ENCODE data around the gene ADARB2. TPM values are rescaled to one million over a fixed set of nuclear protein-coding genes. Genes with fewer than 3 reads are reported as not detected.

ADARB2 gene
- total and polyA plus RNA-seq, 10 of the 15 experiments (the other 5 are each of a cell fraction or from before 2014, with no cell fraction given) = 0.02 to 4.1 (median 0.76) TPM

- no TSS peak for BruUV-seq (replicated peaks)
- H3K4me3 ChIP-seq = no peak overlapping the region
- ChIA-PET RAD21 (ENCODE audit: unreplicated experiment) (interaction anchor here (1.2 to 4.5 kb wide), 4 partner anchors 14 to 40 kb away, joined by 4 to 45 read pairs (median 6); partner anchors contain the start of gene ADARB2), POLR2A (no interaction called here), CTCF (interaction anchor here (0.8 to 4.8 kb wide), 6 partner anchors 14 to 328 kb away, joined by 3 to 54 read pairs (median 4); partner anchors contain the start of gene ADARB2), SMC1A (ENCODE audit: uncharacterized antibody, unreplicated experiment) (interaction anchor here (1.0 to 3.0 kb wide), 9 partner anchors 13 to 330 kb away, joined by 3 to 21 read pairs (median 4); no protein-coding TSS in a partner anchor)
- intact Hi-C loops (cut with micrococcal nuclease; ENCODE audit: unreplicated experiment) (loop anchor here (10.0 kb wide), 1 partner anchor 1293 kb away; no protein-coding TSS in a partner anchor), in situ Hi-C loops (cut with MboI) (no loop called here)
- no peak for ATAC-seq
- H3K79me2 ChIP-seq (ENCODE audit: control insufficient read depth, insufficient read depth, low read length) = no peaks in the 10 kb centered on the region
- no peak overlapping the region for H3K27ac ChIP-seq (ENCODE audit: control insufficient read depth, insufficient read depth)
- no peak for FAIRE-seq
- no peaks in the 10 kb centered on the region for H3K36me3 ChIP-seq (ENCODE audit: control insufficient read depth in 2 of 2, insufficient read depth in 2 of 2, low read length in 1 of 2)
- H4K20me1 ChIP-seq (ENCODE audit: control insufficient read depth, insufficient read depth) = no peaks in the 10 kb centered on the region
- H3K9me3 ChIP-seq (replicated peaks; ENCODE audit: control insufficient read depth, insufficient read depth, low read length) = peaks cover 5% of the 10 kb centered on the region
- DNase-seq (ENCODE audit: low read depth, low spot score) = no peak
- peaks cover 0 to 4% of the 10 kb centered on the region in 2 experiments; a peak in 2 of 4 replicates for H3K27me3 ChIP-seq (replicated peaks in 1 of 2; ENCODE audit: control insufficient read depth in 2 of 2, insufficient read depth in 2 of 2, low read length in 1 of 2)
- no peak overlapping the region for H2AFZ ChIP-seq (ENCODE audit: control insufficient read depth, low read depth, low read length)
- no peak overlapping the region for H3K9ac ChIP-seq (ENCODE audit: control insufficient read depth, insufficient read depth, low read length)
- TF ChIP-seq REST (IDR thresholded peaks at IDR 0.05; ENCODE audit: low read depth, low read length) = no peak
- TF ChIP-seq YY1 (IDR thresholded peaks at IDR 0.05; ENCODE audit: low read depth, low read length) = no peak
- no peak for TF ChIP-seq ZNF592 (IDR thresholded peaks at IDR 0.05)
- no peak for TF ChIP-seq ZBTB33 (IDR thresholded peaks at IDR 0.05)
- no peak for TF ChIP-seq NRF1 (conservative IDR thresholded peaks at IDR 0.05; ENCODE audit: low read depth, low read length)
- no peak for TF ChIP-seq ZNF217 (IDR thresholded peaks at IDR 0.05)
- no peak for TF ChIP-seq HCFC1 (IDR thresholded peaks at IDR 0.05; ENCODE audit: low read length)
- TF ChIP-seq MEF2B (IDR thresholded peaks at IDR 0.05; ENCODE audit: partially characterized antibody, poor library complexity, severe bottlenecking) = no peak
- no peak for TF ChIP-seq TBL1XR1 (IDR thresholded peaks at IDR 0.05; ENCODE audit: low read depth, low read length)
- no peak for TF ChIP-seq PRDM15 (CRISPR knock-in tag; IDR thresholded peaks at IDR 0.05)
- H3K4me2 ChIP-seq (ENCODE audit: control insufficient read depth, insufficient read depth) = no peak overlapping the region
- H3K4me1 ChIP-seq (ENCODE audit: control insufficient read depth, insufficient read depth, low read length) = no peaks in the 10 kb centered on the region; the same call in 1 of the 2 replicates
Observed at GRCh38 chr10:1752153-1752552, 14.8 kb upstream of the ADARB2 start.

Data from GM12878 (cell line).